PC-9 (cell line): ENCODE results near the gene FOXA3. TPM values are rescaled to one million over a fixed set of nuclear protein-coding genes. Genes with fewer than 3 reads are reported as not detected.
"Not testable (repeated sequence)": the region's sequence is repeated elsewhere in the genome, so short reads cannot be mapped to it uniquely, and the experiment has no call there.

Experiments
- BruUV-seq: library from RNA; stranded (reverse); fragments of 400-500 nt; replicated peaks from 2 replicates; lab custom pipeline; 2021; lab: Mats Ljungman, UMichigan
- CTCF ChIA-PET: fragments of 300-600 bp; sonication (Branson Sonifier 250); formaldehyde crosslinking; loops from one replicate; lab custom pipeline; 2022; ENCODE audit warnings: antibody characterized with exemption; lab: Charles Lee
- POLR2A ChIA-PET: fragments of 300-600 bp; sonication (Branson Sonifier 250); formaldehyde crosslinking; loops from one replicate; lab custom pipeline; 2022; ENCODE audit warnings: antibody characterized with exemption; ENCODE audit not compliant: unreplicated experiment; lab: Charles Lee
- DNase-seq, 2 experiments: peaks; one replicate each; pipeline versions ENCODE4 v3.0.0 to v3.0.0-alpha.2; 2015 to 2022; ENCODE audit warnings: mixed read lengths in 1 of 2
- H2AFZ ChIP-seq: fragments of 200-600 bp; sonication (generic); 2 replicates; pipeline ENCODE4 v1.8.1; 2017; ENCODE audit warnings: antibody characterized with exemption
- H3F3A ChIP-seq: fragments of 200-600 bp; sonication (generic); 2 replicates; pipeline ENCODE4 v1.8.1; 2017; ENCODE audit warnings: antibody characterized with exemption, mild to moderate bottlenecking, low read depth; ENCODE audit not compliant: insufficient read depth
- H3K27ac ChIP-seq: fragments of 200-600 bp; sonication (generic); 2 replicates; pipeline ENCODE4 v1.6.1; 2016; ENCODE audit warnings: mixed run types
- H3K27me3 ChIP-seq: fragments of 200-600 bp; sonication (generic); 2 replicates; pipeline ENCODE4 v1.6.1; 2016; ENCODE audit warnings: low read depth, mixed run types; ENCODE audit not compliant: insufficient read depth
- H3K36me3 ChIP-seq: fragments of 200-600 bp; sonication (generic); 2 replicates; pipeline ENCODE4 v1.6.1; 2016; ENCODE audit warnings: low read depth, mixed run types
- H3K4me1 ChIP-seq: fragments of 200-600 bp; sonication (generic); replicated peaks from 2 replicates; pipeline ENCODE4 v1.6.1; 2016; ENCODE audit warnings: mixed run types; ENCODE audit not compliant: insufficient read depth
- H3K4me2 ChIP-seq: fragments of 200-600 bp; sonication (generic); 2 replicates; pipeline ENCODE4 v1.6.1; 2017; ENCODE audit warnings: mixed run types
- H3K4me3 ChIP-seq: fragments of 200-600 bp; sonication (generic); 2 replicates; pipeline ENCODE4 v1.6.1; 2016; ENCODE audit warnings: mixed run types
- H3K79me2 ChIP-seq: fragments of 200-600 bp; sonication (generic); 2 replicates; pipeline ENCODE4 v1.6.1; 2017; ENCODE audit warnings: low read depth, mixed run types
- H3K9me2 ChIP-seq: fragments of 200-600 bp; sonication (generic); 2 replicates; pipeline ENCODE4 v1.8.1; 2017; ENCODE audit warnings: mild to moderate bottlenecking; ENCODE audit not compliant: insufficient read depth
- H3K9me3 ChIP-seq: fragments of 200-600 bp; sonication (generic); 2 replicates; pipeline ENCODE4 v1.8.1; 2016; ENCODE audit warnings: low read depth; ENCODE audit not compliant: insufficient read depth
- H4K20me1 ChIP-seq: fragments of 200-600 bp; sonication (generic); 2 replicates; pipeline ENCODE4 v1.8.1; 2017; ENCODE audit not compliant: insufficient read depth
- EZH2 ChIP-seq: fragments of 200-600 bp; sonication (generic); IDR thresholded peaks from 2 replicates; pipeline ENCODE4 v1.8.0; 2017; ENCODE audit warnings: antibody characterized with exemption, low read depth
- intact Hi-C: fragments of 100-400 bp; cut with micrococcal nuclease; formaldehyde crosslinking; loops from one replicate; pipeline ENCODE4 v1.10.0; 2022; ENCODE audit not compliant: unreplicated experiment
- total RNA-seq: library from RNA; stranded (reverse); gene quantifications from 2 replicates; pipeline ENCODE4 v1.2.3, GENCODE V29; 2021
- TF ChIP-seq, protein P1 (sequence below): fragments of 200-600 bp; sonication (generic); conservative IDR thresholded peaks from 2 replicates; pipeline ENCODE4 v1.6.1; 2017; ENCODE audit warnings: mixed run types, antibody characterized with exemption, mild to moderate bottlenecking, moderate library complexity

Gene FOXA3
- total RNA-seq, 1 experiment from 2014 or later: not detected

DNA sequence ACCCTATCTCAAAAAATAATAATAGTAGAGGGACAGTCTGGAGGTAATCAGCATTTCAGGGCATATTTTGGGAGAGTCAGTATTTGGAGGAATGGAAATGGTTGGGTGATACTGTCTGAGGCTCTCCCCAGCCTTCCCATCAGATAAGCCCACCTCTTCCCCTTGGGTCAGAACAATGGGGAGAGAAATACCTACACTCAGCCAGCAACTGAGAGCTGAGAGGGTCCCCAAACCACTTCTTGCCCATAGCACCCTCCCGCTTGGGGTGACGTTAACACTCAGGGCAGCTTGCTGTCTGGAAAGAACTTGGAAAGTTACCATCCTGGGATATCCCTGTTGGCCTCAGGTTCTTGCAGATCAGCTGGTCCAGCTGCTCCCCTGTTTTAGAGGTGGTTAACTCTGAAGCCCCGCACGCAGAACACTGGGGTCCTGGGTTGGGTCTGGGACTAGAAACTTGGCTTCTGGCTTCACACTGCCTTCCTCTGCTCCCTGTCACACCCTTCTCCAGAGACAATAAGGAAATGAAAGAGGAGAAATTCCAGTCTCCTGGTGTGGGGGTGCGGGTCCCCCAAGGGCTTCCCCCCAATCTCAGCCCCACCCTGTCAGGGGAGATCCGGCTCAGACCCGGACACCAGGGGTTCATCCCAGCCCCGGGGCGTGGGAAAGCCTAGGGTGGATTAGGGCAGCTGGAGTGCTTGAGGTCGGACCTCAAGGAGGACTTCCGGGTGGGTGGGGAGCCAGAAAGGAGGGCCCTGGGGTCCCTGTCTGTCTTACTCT lies 2.5 kb downstream of the FOXA3 start:
- Histone ChIP-seq H3K4me3 (no peak overlapping the region), H3K79me2 (peaks cover 13% of the 10 kb centered on the region), H3K27ac (no peak overlapping the region), H3F3A (peaks cover 17% of the 10 kb centered on the region; the same call in 1 of the 2 replicates), H3K4me2 (peak overlapping the region; percentile 22; the same call in 1 of the 2 replicates), H3K27me3 (peaks cover 58% of the 10 kb centered on the region), H3K9me3 (no peaks in the 10 kb centered on the region), H3K36me3 (no peaks in the 10 kb centered on the region), H3K9me2 (no peaks in the 10 kb centered on the region), H3K4me1 (peaks cover 6% of the 10 kb centered on the region), H4K20me1 (no peaks in the 10 kb centered on the region), H2AFZ (no peak overlapping the region)
- POLR2A ChIA-PET: no interaction called here
- CTCF ChIA-PET: interaction anchor here (0.7 kb wide), 1 partner anchor 38 kb away, joined by 8 read pairs; no protein-coding TSS in a partner anchor
- DNase-seq: no peak
- TF ChIP-seq EZH2: no peak
- TF ChIP-seq, protein P1, sequence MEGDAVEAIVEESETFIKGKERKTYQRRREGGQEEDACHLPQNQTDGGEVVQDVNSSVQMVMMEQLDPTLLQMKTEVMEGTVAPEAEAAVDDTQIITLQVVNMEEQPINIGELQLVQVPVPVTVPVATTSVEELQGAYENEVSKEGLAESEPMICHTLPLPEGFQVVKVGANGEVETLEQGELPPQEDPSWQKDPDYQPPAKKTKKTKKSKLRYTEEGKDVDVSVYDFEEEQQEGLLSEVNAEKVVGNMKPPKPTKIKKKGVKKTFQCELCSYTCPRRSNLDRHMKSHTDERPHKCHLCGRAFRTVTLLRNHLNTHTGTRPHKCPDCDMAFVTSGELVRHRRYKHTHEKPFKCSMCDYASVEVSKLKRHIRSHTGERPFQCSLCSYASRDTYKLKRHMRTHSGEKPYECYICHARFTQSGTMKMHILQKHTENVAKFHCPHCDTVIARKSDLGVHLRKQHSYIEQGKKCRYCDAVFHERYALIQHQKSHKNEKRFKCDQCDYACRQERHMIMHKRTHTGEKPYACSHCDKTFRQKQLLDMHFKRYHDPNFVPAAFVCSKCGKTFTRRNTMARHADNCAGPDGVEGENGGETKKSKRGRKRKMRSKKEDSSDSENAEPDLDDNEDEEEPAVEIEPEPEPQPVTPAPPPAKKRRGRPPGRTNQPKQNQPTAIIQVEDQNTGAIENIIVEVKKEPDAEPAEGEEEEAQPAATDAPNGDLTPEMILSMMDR: no peak
- intact Hi-C loops: loop anchor here (10.0 kb wide), 2 partner anchors 208 to 398 kb away; no protein-coding TSS in a partner anchor
- no TSS peak for BruUV-seq

DNA sequence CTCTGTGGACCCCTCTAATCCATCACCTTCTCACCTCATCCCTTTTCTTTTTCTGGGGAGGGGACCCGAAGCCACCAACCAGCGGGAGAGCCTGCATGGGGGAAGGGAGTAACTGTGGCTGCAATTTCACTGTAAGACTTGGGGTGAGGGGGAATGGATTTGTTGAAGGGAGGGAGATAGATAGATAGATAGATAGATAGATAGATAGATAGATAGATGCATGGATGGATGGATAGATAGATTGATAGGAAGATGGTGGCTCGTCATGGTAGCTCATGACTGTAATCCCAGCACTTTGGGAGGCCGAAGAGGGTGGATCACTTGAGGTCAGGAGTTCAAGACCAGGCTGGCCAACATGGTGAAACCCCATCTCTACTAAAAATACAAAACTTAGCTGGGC lies 3.1 kb downstream of the FOXA3 start:
- H3K4me2 ChIP-seq, H3K9me2 ChIP-seq, H3K4me1 ChIP-seq, POLR2A ChIA-PET, H3K27ac ChIP-seq, DNase-seq, H2AFZ ChIP-seq, H3K4me3 ChIP-seq, BruUV-seq, H3K79me2 ChIP-seq, H3K9me3 ChIP-seq, H3K36me3 ChIP-seq, H4K20me1 ChIP-seq: not testable (repeated sequence)
- intact Hi-C loops: loop anchor here (10.0 kb wide), 2 partner anchors 208 to 398 kb away; no protein-coding TSS in a partner anchor
- Histone ChIP-seq H3K27me3 (peaks cover 64% of the 10 kb centered on the region), H3F3A (peaks cover 11% of the 10 kb centered on the region; the same call in 1 of the 2 replicates)
- CTCF ChIA-PET: interaction anchor here (0.7 kb wide), 1 partner anchor 37 kb away, joined by 8 read pairs; no protein-coding TSS in a partner anchor

DNA sequence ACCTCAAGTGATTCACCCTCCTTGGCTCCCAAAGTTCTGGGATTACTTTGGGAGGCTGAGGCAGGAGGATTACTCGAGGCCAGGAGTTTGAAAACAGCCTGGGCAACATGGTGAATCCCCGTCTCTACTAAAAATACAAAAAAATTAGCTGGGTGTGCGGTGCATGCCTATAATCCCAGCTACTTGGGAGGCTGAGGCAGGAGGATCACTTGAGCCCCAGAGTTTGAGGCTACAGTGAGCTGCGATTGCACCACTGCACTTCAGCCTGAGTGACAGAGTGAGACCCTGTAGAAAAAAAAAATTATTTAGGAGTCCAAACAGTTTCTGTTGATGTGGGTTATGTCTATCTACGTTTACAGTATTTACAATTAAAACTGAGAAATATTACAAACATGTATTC lies 6.7 kb downstream of the FOXA3 start:
- POLR2A ChIA-PET: no interaction called here
- TF ChIP-seq EZH2: no peak
- TF ChIP-seq, protein P1: no peak
- H3K27me3 ChIP-seq: peaks cover 77% of the 10 kb centered on the region
- H3K4me2 ChIP-seq: no peak overlapping the region
- no peaks in the 10 kb centered on the region for H3K9me2 ChIP-seq
- no peaks in the 10 kb centered on the region for H4K20me1 ChIP-seq
- CTCF ChIA-PET: no interaction called here
- H3K79me2 ChIP-seq: no peaks in the 10 kb centered on the region
- no peak overlapping the region for H2AFZ ChIP-seq
- no peak for DNase-seq
- H3K27ac ChIP-seq: no peak overlapping the region
- no peaks in the 10 kb centered on the region for H3K4me1 ChIP-seq
- peaks cover 8% of the 10 kb centered on the region; the same call in 1 of the 2 replicates for H3F3A ChIP-seq
- BruUV-seq: no TSS peak
- H3K9me3 ChIP-seq: no peaks in the 10 kb centered on the region
- intact Hi-C loops: no loop called here
- H3K36me3 ChIP-seq: no peaks in the 10 kb centered on the region
- H3K4me3 ChIP-seq: no peak overlapping the region
